Activated CD4-positive, alpha-beta memory T cell treated with anti-CD3 and anti-CD28 coated beads for 36 hours (primary cell): Measurements from ENCODE around the gene DFFB. TPM values are rescaled to one million over a fixed set of nuclear protein-coding genes. Genes with fewer than 3 reads are reported as not detected.

Experiments
- CTCF ChIA-PET: fragments of 350-600 bp; sonication (Branson Sonifier 250); formaldehyde crosslinking; loops from one replicate; lab custom pipeline; 2021; ENCODE audit warnings: antibody characterized with exemption, inconsistent platforms; lab: Charles Lee
- POLR2A ChIA-PET: fragments of 350-600 bp; sonication (Branson Sonifier 250); formaldehyde crosslinking; loops from one replicate; lab custom pipeline; 2021; ENCODE audit warnings: antibody characterized with exemption; lab: Charles Lee
- DNase-seq: peaks from one replicate; pipeline ENCODE4 v3.0.0-alpha.2; 2020
- H3K27ac Mint-ChIP-seq: one replicate; pipeline ENCODE4 v1.8.0; 2021; ENCODE audit warnings: mixed read lengths
- H3K27me3 Mint-ChIP-seq: one replicate; pipeline ENCODE4 v1.8.0; 2021; ENCODE audit warnings: mixed read lengths
- H3K36me3 Mint-ChIP-seq: one replicate; pipeline ENCODE4 v1.8.0; 2021; ENCODE audit warnings: mixed read lengths
- H3K4me1 Mint-ChIP-seq: one replicate; pipeline ENCODE4 v1.8.0; 2021; ENCODE audit warnings: low read depth, mixed read lengths
- H3K4me3 Mint-ChIP-seq: one replicate; pipeline ENCODE4 v1.8.0; 2021; ENCODE audit warnings: mild to moderate bottlenecking, mixed read lengths
- H3K9me3 Mint-ChIP-seq: one replicate; pipeline ENCODE4 v1.8.0; 2021; ENCODE audit warnings: mixed read lengths
- intact Hi-C: fragments of 100-400 bp; cut with micrococcal nuclease; formaldehyde crosslinking; loops from one replicate; pipeline ENCODE4 v1.15.1; 2023
- total RNA-seq, 2 experiments: library from RNA; stranded (reverse); gene quantifications; one replicate each; pipeline ENCODE4 v1.2.3, GENCODE V29; 2021

Gene DFFB
- total RNA-seq, 2 experiments from 2014 or later: 7.5 to 8.3 TPM

DNA sequence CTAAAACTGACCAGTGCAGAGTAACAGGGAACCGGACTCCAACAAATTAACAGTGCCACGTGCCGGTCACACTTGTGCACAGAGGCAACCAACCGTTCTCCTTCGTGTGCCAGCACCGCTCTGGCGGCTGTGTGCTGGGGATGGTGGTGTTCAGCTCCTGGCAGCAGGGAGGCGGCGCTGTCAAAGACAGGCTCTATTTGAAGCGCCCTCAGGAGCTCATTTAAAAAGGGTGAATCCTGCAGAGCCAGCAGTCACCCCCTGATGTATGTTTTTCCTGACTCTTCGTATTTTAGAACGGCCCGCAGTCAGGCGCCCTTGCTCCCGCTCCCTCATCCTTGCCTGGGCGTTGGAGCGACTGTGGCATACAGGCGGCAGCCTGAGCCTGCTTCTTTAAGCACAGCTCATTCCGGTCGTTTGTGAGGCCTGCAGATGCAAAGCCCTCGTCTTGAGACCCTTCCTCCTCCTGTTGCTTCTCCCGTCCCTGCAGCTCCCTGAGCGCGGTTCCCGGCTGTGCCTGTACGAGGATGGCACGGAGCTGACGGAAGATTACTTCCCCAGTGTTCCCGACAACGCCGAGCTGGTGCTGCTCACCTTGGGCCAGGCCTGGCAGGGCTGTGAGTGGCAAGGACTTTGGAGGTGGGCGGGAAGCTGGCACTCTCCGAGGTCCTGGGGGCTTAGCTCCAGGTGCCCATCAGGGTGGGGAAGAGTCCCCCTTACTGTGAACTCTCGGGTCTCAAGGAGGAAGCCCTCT lies 1.1 kb downstream of the DFFB start:
- Mint-ChIP-seq H3K9me3 (no peaks in the 10 kb centered on the region), H3K27me3 (no peaks in the 10 kb centered on the region), H3K4me3 (peak overlapping the region; percentile 89), H3K27ac (no peak overlapping the region), H3K4me1 (peaks cover 27% of the 10 kb centered on the region), H3K36me3 (peaks cover 3% of the 10 kb centered on the region)
- ChIA-PET POLR2A (no interaction called here), CTCF (interaction anchor here (0.9 to 3.0 kb wide), 3 partner anchors 42 to 62 kb away, joined by 3 to 11 read pairs (median 3); partner anchors contain the start of genes C1orf174 and LRRC47)
- intact Hi-C loops: no loop called here
- peak; percentile 27 for DNase-seq

DNA sequence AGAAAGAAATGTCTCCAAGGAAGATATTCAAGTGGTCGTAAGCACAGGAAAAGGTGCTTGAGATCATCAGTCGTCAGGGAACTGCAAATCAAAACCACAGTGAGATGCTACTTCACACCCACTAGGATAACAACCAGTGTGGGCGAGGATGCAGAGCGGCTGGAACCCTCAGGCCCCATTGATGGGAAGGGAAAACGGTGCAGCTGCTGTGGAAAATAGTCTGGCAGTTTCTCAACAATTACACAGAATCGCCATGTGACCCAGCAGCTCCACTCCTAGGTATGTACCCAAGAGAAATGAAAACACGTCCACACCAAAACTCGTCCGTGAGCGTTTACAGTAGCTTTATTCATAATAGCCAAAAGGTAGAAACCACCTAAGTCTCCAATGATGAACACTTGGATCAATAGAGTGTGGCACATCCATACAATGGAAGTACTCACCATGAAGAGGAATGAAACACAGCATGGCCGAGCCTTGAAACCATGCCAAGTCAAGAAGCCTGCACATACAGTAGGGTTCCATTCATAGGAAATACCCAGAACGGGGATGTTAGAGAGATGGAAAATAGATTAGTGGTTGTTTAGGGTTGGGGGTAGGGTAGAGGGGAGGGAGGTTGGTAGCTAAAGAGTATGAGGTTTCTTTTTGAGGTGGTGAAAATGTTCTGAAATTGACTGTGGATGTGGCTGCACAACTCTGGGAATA lies 6.1 kb downstream of the DFFB start:
- Mint-ChIP-seq H3K4me1 (peaks cover 8% of the 10 kb centered on the region), H3K9me3 (no peaks in the 10 kb centered on the region), H3K36me3 (peaks cover 13% of the 10 kb centered on the region), H3K27me3 (no peaks in the 10 kb centered on the region), H3K27ac (no peak overlapping the region), H3K4me3 (no peak overlapping the region)
- no peak for DNase-seq
- ChIA-PET CTCF (no interaction called here), POLR2A (interaction anchor here (2.3 kb wide), 1 partner anchor 36 kb away, joined by 5 read pairs; the partner anchor contains the start of gene C1orf174)
- intact Hi-C loops: no loop called here

DNA sequence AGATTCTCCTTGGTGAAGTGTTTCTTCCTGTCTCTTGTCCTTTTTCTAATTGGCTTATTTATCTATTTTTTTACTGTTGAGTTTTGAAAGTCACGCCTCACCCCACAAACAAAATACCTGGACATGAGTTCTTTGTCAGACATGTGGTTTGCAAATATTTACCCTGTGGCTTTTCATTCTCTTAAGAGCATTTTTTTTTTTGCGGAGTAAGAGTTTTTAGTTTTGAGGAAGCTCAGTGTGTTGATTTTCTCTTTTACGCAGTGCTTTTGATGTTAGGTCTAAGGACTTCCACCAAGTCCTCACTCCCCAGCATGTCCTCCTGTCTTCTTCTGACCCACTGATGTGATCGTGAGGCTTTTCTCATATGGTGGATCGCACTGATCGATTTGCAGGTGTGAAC lies 7.6 kb downstream of the DFFB start:
- Mint-ChIP-seq H3K4me3 (no peak overlapping the region), H3K36me3 (peaks cover 17% of the 10 kb centered on the region), H3K4me1 (no peaks in the 10 kb centered on the region), H3K27me3 (no peaks in the 10 kb centered on the region), H3K27ac (no peak overlapping the region), H3K9me3 (no peaks in the 10 kb centered on the region)
- DNase-seq: no peak
- POLR2A ChIA-PET: no interaction called here
- CTCF ChIA-PET: no interaction called here
- intact Hi-C loops: no loop called here

DNA sequence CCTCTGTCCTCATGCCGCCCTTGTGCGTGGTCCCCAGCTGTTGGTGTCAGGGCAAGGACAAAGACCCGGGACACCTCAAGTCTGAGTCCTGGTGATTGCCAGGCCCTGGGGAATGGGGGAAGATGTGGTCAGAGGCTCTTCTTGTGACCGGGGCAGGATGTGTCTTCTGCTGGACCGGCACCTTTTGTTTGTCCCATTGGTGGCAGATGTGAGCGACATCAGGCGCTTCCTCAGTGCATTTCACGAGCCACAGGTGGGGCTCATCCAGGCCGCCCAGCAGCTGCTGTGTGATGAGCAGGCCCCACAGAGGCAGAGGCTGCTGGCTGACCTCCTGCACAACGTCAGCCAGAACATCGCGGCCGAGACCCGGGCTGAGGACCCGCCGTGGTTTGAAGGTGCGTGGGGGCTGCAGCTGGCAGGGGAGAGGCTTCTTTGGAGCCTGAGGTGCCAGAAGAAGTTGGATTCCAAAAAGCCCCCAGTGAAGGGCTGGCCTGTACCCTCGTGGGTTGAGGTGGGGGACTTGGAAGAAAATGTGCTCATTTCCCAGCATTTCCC lies 8.4 kb downstream of the DFFB start:
- DNase-seq: no peak
- Mint-ChIP-seq H3K27me3 (no peaks in the 10 kb centered on the region), H3K4me3 (no peak overlapping the region), H3K36me3 (peaks cover 22% of the 10 kb centered on the region), H3K27ac (no peak overlapping the region), H3K9me3 (no peaks in the 10 kb centered on the region), H3K4me1 (no peaks in the 10 kb centered on the region)
- ChIA-PET CTCF (no interaction called here), POLR2A (no interaction called here)
- intact Hi-C loops: no loop called here

DNA sequence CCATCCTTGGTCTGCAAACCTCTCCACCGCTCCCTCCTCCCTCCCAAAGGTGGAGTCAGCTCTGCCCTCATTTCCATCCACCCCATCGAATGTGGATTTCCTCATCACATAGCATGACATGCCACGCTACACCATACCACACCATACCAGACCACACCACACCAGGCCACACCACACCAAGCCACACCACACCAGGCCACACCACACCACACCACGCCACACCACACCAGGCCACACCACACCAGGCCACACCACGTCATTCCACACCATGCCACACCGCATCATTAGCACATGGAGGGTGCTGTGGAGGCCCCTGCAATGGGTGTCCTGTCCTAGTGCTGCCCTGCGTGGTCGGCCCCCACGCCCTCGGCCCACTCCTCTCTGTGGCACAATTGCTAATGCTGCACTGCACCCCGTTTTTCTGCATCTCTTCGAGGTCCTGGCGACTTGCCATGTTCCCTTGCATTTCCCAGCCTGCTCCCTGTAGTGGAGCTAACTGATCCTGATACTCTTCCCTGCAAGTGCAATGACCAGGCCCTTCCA lies 11.3 kb downstream of the DFFB start:
- H3K36me3 Mint-ChIP-seq: peaks cover 27% of the 10 kb centered on the region
- H3K4me3 Mint-ChIP-seq: no peak overlapping the region
- POLR2A ChIA-PET: no interaction called here
- no peaks in the 10 kb centered on the region for H3K4me1 Mint-ChIP-seq
- CTCF ChIA-PET: no interaction called here
- DNase-seq: no peak
- no peak overlapping the region for H3K27ac Mint-ChIP-seq
- intact Hi-C loops: no loop called here
- no peaks in the 10 kb centered on the region for H3K27me3 Mint-ChIP-seq
- no peaks in the 10 kb centered on the region for H3K9me3 Mint-ChIP-seq

DNA sequence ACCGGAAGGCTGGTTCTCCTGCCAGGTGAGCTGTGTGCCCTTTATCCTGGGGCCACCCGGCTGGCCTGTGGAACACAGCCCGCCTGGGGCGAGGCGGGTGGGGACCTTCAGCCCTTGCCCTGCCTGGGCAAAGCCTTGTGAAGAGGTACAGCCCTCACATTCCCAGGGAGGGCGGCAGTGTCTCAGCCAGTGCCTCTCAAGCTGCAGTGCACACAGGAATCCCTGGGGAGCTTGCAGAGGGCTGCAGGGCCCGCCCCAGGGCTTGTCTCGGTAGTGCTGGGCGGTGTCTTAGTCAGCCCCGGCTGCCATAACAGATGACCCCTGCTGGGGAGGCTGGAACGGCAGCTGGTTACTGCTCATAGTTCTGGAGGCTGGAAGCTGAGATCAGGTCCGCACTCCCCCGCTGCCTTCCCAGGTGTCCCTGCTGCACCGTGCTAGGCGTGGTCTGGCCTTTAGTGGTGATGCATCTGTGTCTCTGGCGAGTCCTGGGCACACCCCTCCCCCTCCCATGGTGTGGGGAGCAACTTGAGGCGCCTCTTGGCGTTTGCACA lies 12.6 kb downstream of the DFFB start:
- ChIA-PET CTCF (no interaction called here), POLR2A (no interaction called here)
- no peak for DNase-seq
- H3K27ac Mint-ChIP-seq: no peak overlapping the region
- intact Hi-C loops: no loop called here
- no peaks in the 10 kb centered on the region for H3K27me3 Mint-ChIP-seq
- H3K9me3 Mint-ChIP-seq: no peaks in the 10 kb centered on the region
- no peak overlapping the region for H3K4me3 Mint-ChIP-seq
- no peaks in the 10 kb centered on the region for H3K4me1 Mint-ChIP-seq
- H3K36me3 Mint-ChIP-seq: peaks cover 32% of the 10 kb centered on the region

DNA sequence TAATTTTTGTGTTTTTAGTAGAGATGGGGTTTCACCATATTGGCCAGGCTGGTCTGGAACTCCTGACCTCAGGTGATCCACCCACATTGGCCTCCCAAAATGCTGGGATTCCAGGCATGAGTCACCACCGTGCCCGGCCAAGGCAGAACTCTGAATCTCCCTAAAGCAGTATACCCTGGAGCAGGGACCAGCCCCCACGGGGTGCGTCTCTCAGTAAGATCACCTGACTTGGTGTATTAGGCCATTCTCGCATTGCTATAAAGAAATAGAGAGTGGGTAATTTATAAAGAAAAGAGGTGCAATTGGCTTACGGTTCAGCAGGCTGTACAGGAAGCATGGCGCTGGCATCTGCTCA lies 14.2 kb downstream of the DFFB start:
- H3K4me3 Mint-ChIP-seq: no peak overlapping the region
- no peaks in the 10 kb centered on the region for H3K9me3 Mint-ChIP-seq
- no peak for DNase-seq
- ChIA-PET CTCF (no interaction called here), POLR2A (no interaction called here)
- H3K4me1 Mint-ChIP-seq: no peaks in the 10 kb centered on the region
- H3K36me3 Mint-ChIP-seq: peaks cover 41% of the 10 kb centered on the region
- H3K27me3 Mint-ChIP-seq: no peaks in the 10 kb centered on the region
- intact Hi-C loops: no loop called here
- H3K27ac Mint-ChIP-seq: no peak overlapping the region

DNA sequence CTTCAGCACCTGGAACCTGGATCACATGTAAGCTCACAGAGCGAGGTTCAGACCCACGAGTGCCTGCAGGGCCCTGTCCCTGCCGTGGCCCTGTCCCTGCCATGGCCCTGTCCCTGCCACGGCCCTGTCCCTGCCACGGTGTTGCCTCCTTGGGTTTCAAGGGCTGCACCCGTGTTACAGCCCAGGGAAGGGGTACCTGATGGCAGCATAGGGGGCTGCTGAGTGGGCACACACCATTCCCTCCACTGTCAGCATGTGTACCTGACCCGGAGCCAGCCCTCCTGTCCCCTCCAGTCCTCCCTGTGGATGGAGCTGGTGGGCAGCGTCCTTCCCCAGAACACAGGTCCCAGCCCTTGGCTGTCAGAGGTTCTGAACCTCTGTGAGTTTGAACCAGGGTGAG lies 15.3 kb downstream of the DFFB start:
- ChIA-PET POLR2A (no interaction called here), CTCF (no interaction called here)
- no peak overlapping the region for H3K27ac Mint-ChIP-seq
- no peak overlapping the region for H3K4me3 Mint-ChIP-seq
- intact Hi-C loops: no loop called here
- no peak for DNase-seq
- no peaks in the 10 kb centered on the region for H3K4me1 Mint-ChIP-seq
- H3K27me3 Mint-ChIP-seq: no peaks in the 10 kb centered on the region
- peaks cover 38% of the 10 kb centered on the region for H3K36me3 Mint-ChIP-seq
- H3K9me3 Mint-ChIP-seq: no peaks in the 10 kb centered on the region

DNA sequence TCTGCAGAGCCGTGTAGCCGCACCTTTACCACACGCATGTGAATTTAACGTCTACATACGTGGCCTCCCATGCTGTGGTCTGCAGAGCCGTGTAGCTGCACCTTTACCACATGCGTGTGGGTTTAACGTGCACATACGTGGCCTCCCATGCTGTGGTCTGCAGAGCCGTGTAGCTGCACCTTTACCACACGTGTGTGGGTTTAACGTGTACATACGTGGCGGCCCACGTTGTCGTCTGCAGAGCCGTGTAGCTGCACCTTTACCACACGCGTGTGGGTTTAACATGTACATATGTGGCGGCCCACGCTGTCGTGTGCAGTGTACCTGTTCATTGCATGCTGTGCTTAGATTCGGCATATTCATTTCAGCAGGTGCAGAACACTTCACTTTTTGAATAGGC lies 17.5 kb downstream of the DFFB start:
- no peak for DNase-seq
- Mint-ChIP-seq H3K9me3 (peaks cover 8% of the 10 kb centered on the region), H3K27me3 (no peaks in the 10 kb centered on the region), H3K4me3 (no peak overlapping the region), H3K4me1 (no peaks in the 10 kb centered on the region), H3K36me3 (peaks cover 43% of the 10 kb centered on the region), H3K27ac (no peak overlapping the region)
- ChIA-PET POLR2A (no interaction called here), CTCF (no interaction called here)
- intact Hi-C loops: no loop called here

DNA sequence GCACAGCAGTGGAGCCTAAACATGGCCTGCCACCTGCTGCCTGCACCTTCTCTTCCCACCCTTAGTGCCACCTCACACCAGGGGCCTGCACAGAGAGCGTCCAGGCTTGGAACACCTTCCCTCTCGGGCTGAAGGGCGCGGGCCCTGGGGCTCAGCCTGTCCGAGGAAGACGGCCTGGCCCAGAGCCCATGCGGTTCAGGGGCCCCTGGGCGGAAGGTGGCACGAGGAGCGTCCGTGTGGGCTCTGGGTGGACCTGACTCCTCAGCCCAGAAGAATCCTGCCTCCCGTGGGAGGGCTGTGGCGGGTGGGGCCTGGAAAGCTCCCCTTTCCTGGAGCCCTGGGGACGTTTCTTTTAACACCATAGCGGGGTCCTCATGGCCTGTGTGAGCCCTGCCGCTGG lies 19.4 kb downstream of the DFFB start:
- CTCF ChIA-PET: no interaction called here

DNA sequence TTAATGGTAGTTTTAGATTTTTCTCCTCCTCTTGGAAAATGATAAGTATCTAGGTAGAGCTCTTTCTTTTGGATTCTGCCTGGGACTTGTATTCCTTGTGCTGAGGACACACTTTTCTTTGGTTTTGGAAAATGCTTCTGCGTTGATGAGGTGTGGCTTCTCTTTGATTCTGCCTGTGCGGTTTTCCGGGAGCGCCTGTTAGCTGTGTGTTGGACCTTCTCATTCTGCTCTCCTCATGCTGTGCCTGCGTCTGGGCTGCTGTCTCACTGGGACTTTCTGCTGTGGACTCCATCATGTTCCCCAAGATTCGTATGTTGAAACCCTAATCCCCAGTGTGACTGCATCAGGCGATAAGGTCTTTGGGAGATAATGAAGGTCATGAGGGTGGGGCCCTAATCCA lies 21.8 kb downstream of the DFFB start:
- ChIA-PET POLR2A (no interaction called here), CTCF (no interaction called here)
- no peaks in the 10 kb centered on the region for H3K27me3 Mint-ChIP-seq
- no peaks in the 10 kb centered on the region for H3K4me1 Mint-ChIP-seq
- no peak overlapping the region for H3K4me3 Mint-ChIP-seq
- H3K9me3 Mint-ChIP-seq: peaks cover 8% of the 10 kb centered on the region
- H3K27ac Mint-ChIP-seq: no peak overlapping the region
- intact Hi-C loops: no loop called here
- peaks cover 35% of the 10 kb centered on the region for H3K36me3 Mint-ChIP-seq
- DNase-seq: no peak

More for the DNA sequence above, 19.4 kb downstream of the DFFB start:
- Mint-ChIP-seq H3K27me3 (no peaks in the 10 kb centered on the region), H3K4me1 (no peaks in the 10 kb centered on the region), H3K9me3 (peaks cover 8% of the 10 kb centered on the region), H3K4me3 (no peak overlapping the region), H3K36me3 (peaks cover 37% of the 10 kb centered on the region), H3K27ac (no peak overlapping the region)
- POLR2A ChIA-PET: no interaction called here
- no peak for DNase-seq
- intact Hi-C loops: no loop called here

DNA sequence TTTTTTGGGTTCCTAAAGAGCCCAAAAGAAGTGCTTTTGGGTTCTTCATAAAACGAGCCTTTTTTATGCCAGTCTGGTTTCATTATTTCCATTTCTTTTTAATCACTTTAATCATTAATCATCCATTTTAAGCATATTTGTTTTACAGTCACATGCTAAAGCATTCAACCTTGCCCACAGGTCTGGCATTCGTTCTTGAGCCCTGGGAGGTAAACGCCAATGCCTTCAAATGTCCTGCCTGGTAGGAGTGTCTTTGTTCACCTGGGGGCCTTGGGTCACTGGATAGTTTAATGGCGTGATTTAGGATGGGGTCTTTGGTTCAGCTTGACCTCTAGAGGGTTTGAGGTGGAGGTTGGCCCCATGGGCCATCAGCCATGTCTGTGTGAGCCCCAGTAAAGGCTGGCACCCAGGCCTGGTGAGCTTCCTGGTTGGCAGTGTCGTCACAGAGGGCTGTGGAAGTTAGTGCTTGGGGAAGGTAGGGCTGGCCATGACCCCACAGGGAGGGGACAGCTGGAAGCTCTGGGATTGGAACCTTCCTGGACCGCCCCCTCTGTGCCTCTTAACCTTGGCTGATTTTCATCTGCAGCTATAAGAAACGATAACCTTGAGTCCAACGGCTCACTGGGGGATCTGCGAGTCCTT lies 22.6 kb downstream of the DFFB start:
- ChIA-PET CTCF (no interaction called here), POLR2A (no interaction called here)

More for the DNA sequence above, 22.6 kb downstream of the DFFB start:
- peaks cover 8% of the 10 kb centered on the region for H3K9me3 Mint-ChIP-seq
- intact Hi-C loops: no loop called here
- DNase-seq: no peak
- H3K36me3 Mint-ChIP-seq: peaks cover 41% of the 10 kb centered on the region
- H3K4me3 Mint-ChIP-seq: no peak overlapping the region
- H3K27me3 Mint-ChIP-seq: no peaks in the 10 kb centered on the region
- H3K4me1 Mint-ChIP-seq: peaks cover under 1% of the 10 kb centered on the region
- H3K27ac Mint-ChIP-seq: no peak overlapping the region
